Right atrium auricular region (tissue), 2 donors: ENCODE data around the gene RASSF4. TPM values are rescaled to one million over a fixed set of nuclear protein-coding genes. Genes with fewer than 3 reads are reported as not detected.

ENCODE experiments used
- DNase-seq: peaks from one replicate; pipeline ENCODE4 v3.0.0-alpha.2; 2019; ENCODE audit warnings: low spot score
- H3K27ac ChIP-seq, 2 donors: fragments of 200-600 bp; sonication (generic); 1 replicate in 1 of 2; 2 replicates in 1 of 2; pipeline ENCODE4 v1.5.1; 2016 to 2019
- H3K27me3 ChIP-seq, 2 donors: fragments of 200-600 bp; sonication (generic); one replicate each; pipeline versions ENCODE4 v1.5.1 to v1.6.0; 2017 to 2019
- H3K36me3 ChIP-seq: fragments of 200-600 bp; sonication (generic); one replicate; pipeline ENCODE4 v1.5.1; 2016
- H3K4me1 ChIP-seq, 2 donors: fragments of 200-600 bp; sonication (generic); one replicate each; pipeline versions ENCODE4 v1.5.1 to v1.6.0; 2017 to 2019
- H3K4me3 ChIP-seq, 2 donors: fragments of 200-600 bp; sonication (generic); 1 replicate in 1 of 2; 2 replicates in 1 of 2; pipeline ENCODE4 v1.5.1; 2017 to 2019; ENCODE audit warnings: mild to moderate bottlenecking in 1 of 2, moderate library complexity in 1 of 2
- H3K9me3 ChIP-seq, 2 donors: fragments of 200-600 bp; sonication (generic); one replicate each; pipeline ENCODE4 v1.5.1; 2019
- CTCF ChIP-seq, 2 donors: fragments of 200-600 bp; sonication (generic); IDR thresholded peaks; one replicate each; pipeline ENCODE4 v1.5.1; 2019; ENCODE audit warnings: antibody characterized with exemption in 2 of 2
- total RNA-seq, 2 donors: library from RNA; depleted of rRNA; stranded (reverse); fragments of >200 nt; gene quantifications; one replicate each; pipeline ENCODE4 v1.1.0, GENCODE V29; 2016

The RASSF4 gene
- total RNA-seq, 2 donors from 2014 or later, result 43.3 to 43.4 TPM

GRCh38 chr10:45040921-45041542 lies 81.4 kb downstream of the RASSF4 start:
- H3K9me3 ChIP-seq, result no peaks in the 10 kb centered on the region
- no peak for DNase-seq
- TF ChIP-seq CTCF (IDR thresholded peaks at IDR 0.05), result no peak
- no peaks in the 10 kb centered on the region for H3K36me3 ChIP-seq
- H3K4me3 ChIP-seq, result no peak overlapping the region
- H3K27me3 ChIP-seq, result no peaks in the 10 kb centered on the region
- H3K4me1 ChIP-seq, result no peaks in the 10 kb centered on the region
- H3K27ac ChIP-seq, result no peak overlapping the region

GRCh38 chr10:45044290-45044689 lies 84.7 kb downstream of the RASSF4 start:
- no peak for DNase-seq
- no peaks in the 10 kb centered on the region for H3K36me3 ChIP-seq
- peaks cover 0 to 6% of the 10 kb centered on the region in 2 donors for H3K9me3 ChIP-seq
- no peak overlapping the region for H3K4me3 ChIP-seq
- no peak overlapping the region for H3K27ac ChIP-seq
- no peaks in the 10 kb centered on the region for H3K27me3 ChIP-seq
- H3K4me1 ChIP-seq, result no peaks in the 10 kb centered on the region
- no peak for TF ChIP-seq CTCF (IDR thresholded peaks at IDR 0.05)

Other genes starting within 250 kb of the RASSF4 start
- under 1 TPM in 1 of 2 donors, not detected in 1; 0.15 TPM for gene TMEM72, start 48.5 kb upstream of the RASSF4 start, total RNA-seq
- 100 to 1,000 TPM in 1 of 2 donors, 10 to 100 TPM in 1; 68.8 to 143 TPM for gene DEPP1, start 19.0 kb downstream of the RASSF4 start, total RNA-seq
- 10 to 100 TPM; 19.3 to 20.5 TPM for gene ZNF22, start 41.1 kb downstream of the RASSF4 start, total RNA-seq